ENCODE results near the gene SMAD4.

- no peak for TF ChIP-seq CTCF (optimal IDR thresholded peaks at IDR 0.05 in 1 of 3, IDR thresholded peaks at IDR 0.05 in 1 of 3, conservative IDR thresholded peaks at IDR 0.05 in 1 of 3; ENCODE audit: extremely low read depth in 1 of 3, insufficient read depth in 2 of 3, low read length in 3 of 3)
- no peak for TF ChIP-seq EZH2 (IDR thresholded peaks at IDR 0.05; ENCODE audit: low read length)
Observed at GRCh38 chr18:51091270-51091669, 61.3 kb downstream of the SMAD4 start.
